IPS DF 19.7 (cell line): ENCODE results near the gene EIF4G3.
A peak's percentile ranks its signal among the peaks of the same experiment; 100 is the strongest.
"Not testable (repeated sequence)": the region's sequence is repeated elsewhere in the genome, so short reads cannot be mapped to it uniquely, and the experiment has no call there.

ENCODE experiments used
- DNase-seq: peaks from one replicate; pipeline ENCODE4 v3.0.0-alpha.2; 2013; ENCODE audit warnings: low read depth, low spot score

EIF4G3 gene

DNA sequence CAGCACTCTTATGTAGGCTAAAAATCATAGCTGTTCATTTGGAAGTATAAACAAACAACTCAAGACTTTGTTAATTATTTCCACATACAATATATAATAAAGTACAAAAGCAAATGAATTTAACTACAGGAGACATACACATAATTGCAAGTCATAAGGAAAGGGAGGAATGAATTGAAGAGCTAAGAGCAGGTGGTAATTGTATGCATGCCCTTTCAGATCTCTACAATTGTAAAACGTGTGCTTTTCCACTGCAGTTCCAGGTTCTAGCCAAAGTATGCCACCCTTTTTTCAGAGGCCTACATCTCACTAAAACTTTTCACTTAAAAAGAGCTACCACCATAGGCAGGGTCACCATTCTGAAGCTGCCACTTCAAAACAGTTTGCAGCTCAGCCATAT, 346.8 kb downstream of the EIF4G3 start:
- DNase-seq = no peak

DNA sequence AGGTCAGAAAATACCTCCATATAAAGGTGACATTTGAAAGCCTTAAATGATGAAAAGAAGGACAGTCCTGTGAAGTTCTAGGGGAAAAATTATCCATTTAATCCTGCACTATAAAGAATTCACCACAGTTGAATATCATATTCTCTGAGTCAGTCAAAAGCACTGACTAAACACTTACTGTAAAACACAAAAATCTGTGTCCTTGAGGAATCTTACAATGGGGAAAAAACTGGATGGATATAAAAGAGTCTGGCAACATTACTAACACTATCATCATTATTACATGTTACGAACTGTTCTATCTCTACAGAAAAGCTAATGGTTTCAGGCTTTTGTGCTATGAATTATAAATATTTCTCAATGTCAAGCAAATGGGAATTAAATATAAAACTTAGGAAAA, 347.2 kb downstream of the EIF4G3 start:
- no peak for DNase-seq

DNA sequence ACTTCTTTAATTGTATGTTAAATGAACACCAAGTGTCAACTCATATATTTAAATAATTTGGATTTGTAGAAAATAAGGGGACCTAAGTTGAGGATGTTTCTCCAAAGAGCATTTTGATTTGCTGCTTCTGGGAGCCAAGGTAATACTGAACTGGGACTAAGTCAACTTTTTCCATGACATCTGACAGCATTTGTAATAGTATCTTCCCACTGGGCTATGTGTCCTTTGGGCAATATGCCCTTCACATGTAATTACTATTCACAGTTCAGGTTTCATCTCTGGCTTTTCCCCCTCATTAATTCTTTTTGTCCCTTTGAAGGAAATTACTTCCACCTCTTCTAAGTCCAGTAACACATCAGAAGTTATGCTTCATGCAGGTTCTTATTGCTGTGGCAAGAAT, 352.9 kb downstream of the EIF4G3 start:
- DNase-seq = no peak

DNA sequence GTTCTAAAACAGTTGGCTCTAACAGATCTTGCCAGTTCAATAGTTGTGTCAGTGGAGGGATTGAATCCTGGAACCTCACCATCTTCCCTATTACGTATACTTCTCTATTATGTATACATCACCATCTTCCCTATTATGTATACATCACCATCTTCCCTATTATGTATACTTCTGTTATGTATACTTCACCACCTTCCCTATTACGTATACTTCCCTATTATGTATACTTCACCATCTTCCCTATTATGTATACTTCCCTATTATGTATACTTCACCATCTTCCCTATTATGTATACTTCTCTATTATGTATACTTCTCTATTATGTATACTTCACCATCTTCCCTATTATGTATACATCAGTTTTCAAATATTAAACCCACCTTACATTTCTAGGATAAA, 355.2 kb downstream of the EIF4G3 start:
- DNase-seq = no peak

DNA sequence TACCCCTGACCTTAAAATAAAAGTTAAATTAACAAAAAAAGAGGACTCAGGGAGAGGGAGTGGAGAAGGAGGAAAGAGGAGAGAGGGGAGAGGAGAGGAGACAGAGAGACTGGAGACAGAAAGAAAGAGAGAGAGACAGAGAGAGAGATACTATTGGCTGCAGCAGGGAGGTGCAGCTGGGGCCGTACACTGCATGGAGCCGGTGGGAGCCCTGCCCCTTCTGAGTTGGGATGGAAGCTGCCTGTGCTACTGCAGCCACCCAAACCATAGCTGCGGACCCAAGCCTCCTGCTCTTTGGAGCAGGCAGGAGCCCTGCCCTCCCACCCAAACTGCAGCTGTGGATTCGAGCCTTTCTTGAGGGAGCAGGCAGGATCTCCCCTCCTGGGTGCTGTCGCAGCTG, 356.9 kb downstream of the EIF4G3 start:
- no peak for DNase-seq

DNA sequence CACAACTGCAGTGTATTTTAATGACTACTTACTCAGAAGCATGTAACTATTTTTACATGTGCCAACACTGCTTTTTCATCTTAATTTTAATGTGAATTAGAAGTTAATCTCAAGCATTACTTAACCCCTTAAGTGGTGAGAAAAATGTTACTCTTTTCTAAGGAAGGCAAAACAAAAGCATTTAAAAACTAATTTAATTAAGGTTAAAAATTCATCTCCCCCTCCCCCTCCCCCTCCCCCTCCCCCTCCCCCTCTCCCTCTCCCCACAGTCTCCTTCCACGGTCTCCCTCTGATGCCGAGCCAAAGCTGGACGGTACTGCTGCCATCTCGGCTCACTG, 362.2 kb downstream of the EIF4G3 start:
- no peak for DNase-seq

DNA sequence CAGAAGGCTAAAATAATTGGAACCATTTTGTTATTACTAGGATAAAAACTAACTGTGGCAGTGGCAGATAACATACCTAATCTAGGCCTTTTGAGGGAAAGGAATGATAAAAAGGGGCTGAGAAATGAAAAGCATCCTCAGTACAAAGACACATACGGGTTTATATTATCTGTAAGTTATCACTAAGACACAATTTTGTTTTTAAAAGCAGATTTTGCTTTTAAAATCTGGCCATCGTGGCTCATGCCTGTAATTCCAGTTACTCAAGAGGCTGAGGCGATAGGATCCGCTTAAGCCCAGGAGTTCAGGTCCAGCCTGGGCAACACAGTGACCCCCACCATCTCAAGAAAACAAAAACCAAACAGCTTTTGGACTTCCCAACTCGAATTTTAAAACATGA, 364.8 kb downstream of the EIF4G3 start:
- no peak for DNase-seq

DNA sequence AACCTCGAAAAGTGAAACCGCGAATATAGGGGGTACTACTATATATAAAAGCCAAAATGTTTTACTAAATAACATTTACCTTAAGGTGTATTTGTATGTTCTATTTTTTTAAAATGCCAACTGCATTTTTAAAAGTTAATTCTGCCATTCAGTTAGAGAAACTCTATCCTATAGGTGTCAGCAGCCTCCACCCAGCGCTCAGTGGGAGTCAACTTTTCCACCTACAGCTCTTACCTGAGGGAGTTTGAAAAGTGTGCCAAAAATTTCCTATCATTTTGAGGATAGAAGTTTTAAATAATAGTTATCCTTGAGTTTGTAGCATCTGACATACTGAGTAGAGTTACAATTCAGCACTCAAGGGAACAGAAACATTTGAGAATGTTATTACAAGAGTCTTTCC, 383.5 kb downstream of the EIF4G3 start:
- DNase-seq = no peak

DNA sequence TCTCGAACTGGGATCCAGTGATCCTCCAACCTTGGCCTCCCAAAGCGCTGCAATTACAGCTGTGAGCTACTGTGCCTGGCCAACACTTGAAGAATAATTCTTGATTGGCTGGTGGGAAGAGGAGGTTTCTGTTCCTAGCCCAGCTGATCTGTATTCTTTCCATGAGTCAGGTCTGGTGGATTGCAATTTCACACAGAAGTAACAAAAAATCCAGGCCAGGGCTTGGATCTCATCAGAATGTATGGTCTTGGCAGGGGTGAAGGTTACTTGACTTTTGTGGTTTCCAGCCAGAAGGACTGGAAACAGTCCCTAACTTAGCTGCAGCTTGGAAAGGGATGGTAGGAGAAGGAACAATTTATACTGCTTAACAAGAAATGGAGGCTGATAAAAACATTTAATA, 384.5 kb downstream of the EIF4G3 start:
- DNase-seq = no peak

DNA sequence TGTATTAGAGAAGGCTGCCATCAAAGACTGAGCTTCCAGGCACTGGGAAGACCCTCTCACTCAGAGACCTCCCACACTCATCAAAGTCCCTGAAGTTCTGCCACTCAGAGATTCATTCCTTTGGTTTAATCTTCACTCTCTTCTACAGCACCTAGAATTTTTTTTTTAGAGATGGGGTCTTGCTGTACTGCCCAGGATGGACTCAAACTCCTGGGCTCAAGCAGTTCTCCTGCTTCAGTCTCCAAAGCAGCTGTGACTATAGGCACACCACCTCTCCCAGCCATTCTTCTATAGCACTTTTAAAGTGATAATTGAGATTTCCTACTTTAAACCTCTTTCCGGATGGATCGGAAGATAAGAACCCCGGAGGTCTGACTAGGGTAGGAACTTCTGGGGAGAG, 385.9 kb downstream of the EIF4G3 start:
- DNase-seq = no peak

DNA sequence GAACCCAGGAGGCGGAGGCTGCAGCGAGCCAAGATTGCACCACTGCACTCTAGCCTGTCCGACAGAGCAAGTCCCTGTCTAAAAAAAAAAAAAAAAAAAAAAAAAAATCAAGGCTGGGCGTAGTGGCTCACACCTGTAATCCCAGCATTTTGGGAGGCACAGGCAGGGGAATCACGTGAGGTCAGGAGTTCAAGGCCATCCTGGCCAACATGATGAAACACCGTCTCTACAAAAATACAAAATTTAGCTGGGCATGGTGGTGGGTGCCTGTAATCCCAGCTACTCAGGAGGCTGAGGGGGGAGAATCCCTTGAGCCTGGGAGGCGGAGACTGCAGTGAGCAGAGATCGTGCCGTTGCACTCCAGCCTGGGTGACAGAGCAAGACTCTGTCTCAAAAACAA, 387.1 kb downstream of the EIF4G3 start:
- not testable (repeated sequence) for DNase-seq

DNA sequence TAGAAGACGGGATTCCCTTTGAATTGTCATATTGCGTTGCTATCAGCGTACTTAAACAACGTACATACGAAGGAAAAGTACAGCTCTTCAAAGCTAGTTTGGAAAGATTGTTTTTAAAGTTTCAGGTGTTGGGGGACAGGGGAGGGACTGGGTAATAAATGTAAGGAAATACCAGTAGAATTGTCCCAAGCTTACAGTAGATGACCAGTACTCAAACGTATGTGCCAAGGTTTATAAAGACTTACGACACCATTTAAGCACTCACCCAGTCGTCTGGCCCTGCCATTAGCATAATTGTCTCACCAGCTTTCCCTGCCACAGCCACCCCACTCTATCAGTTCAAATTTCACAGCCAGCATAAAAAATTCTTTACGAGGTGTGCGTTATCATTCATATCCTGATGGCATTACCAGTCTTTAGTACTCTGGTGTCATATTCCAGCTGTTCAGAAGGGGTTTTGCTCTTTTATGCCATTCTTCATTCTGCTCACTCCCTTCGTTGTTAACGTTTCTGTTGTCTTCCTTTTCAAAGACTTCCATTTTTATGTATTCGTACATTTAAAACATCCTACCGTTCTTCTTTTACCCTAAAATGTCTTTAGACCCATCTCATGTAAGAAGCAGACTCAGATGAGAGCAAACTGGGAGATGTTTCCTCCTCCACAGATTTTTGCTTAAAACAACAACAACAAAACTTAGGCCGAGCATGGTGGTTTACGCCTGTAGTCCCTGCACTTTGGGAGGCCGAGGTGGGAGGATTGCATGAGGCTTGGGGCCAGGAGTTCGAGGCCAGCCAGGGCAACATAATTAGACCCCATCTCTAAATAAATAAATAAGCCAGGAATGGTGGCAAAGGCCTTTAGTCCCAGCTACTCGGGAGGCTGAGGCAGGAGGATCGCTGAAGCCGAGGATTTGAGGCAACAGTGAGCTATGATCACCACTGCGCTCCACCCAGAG, 388.6 kb downstream of the EIF4G3 start:
- DNase-seq = no peak

DNA sequence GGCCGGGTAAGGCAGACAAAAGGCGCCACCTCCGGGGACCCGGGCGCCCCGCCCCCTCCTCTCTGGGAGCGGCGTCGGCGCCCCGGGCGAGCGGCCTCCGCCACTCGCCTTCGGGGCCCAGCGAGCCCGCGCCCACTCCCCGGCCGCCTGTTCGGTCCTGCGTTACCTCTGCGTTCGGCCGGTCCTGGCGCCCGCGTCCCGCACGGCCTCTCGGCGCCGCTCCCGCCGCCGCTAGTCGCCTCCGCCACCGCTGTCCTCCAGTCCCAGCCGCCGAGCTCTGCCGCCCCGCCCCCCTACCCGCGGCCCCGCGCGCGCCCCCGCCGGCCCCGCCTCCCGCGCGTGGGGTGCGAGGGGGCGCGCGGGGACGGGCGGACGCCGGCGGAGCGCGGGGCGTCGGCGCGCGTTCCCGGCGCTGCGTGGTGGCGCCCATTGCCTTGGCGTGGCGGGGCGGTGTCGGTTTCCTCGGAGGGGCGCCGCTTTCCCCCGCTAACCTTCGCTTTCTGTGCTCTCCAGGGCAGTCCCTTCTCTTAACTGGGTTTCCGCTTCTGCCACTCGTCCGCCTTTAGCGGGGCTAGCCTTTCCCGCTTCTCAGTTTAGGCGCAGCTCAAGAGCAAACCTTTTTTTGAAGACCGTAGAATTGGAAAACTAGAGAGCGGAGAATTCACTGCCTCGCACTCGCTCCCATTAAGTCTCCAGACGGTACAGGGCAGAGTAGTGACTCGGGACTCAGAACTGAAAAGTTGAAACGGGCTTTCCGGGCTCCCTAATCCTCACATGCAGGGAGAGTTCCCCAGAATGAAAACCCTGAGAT, 389.5 kb downstream of the EIF4G3 start, which contains the start of gene HP1BP3:
Gene HP1BP3, minus strand, starts transcription at position 279 of the 811 bp plus-strand sequence. CDS start 6,867 bp downstream, outside the sequence.
- DNase-seq = no peak

DNA sequence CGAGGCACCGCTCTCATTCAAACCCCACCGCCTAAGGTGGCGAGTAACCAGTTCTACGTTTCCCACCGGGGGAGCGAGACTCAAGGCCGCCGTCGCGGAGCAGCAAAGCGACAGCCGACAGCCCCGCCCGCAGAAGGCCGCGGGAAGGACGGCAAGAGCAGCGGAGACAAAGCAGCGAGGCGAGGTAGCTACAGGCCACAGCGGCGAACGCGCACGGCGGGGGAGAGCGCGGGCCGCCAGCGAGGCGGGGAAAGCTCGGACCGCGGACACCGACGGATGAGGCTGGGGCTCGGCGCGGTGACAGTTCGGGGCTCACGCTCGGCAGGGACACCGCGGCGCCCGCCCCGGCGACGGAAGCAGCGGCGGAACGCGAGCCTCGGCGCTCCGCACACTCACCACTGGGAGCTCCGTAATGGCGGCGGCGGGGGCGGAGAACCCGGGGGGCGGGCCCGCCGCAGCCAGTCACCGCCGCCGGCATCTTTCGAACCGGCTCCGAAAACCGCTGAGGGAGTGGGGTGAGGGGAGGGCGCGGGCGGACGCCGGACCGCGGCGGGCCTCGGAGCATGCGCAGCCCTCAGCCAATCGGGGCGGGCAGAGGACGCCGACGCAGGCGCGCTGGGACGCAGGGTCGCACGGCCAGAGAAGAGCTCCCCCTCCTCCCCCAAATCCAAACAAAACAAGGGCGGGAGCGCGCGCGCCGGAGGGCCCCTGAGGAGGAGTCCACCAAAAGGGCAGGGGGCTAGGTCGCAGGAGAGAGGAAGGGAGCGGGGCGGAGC, 390.3 kb downstream of the EIF4G3 start:
- DNase-seq = peak; percentile 82

DNA sequence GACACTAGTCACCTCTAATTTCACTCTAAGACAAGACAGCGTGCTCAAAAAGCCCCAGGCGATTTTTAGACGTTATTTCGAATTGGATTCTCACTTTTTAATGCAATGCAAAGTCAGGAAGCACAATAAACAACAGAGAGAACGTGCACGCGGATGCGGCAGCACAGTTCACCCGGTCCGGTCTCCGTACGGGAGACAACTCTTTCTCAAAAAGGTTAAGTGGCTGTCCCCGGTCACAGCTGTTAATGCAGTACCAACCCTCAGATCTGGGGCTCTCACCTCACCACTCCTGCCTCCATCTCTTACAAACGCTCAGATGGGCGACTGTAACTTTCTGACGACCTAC, 390.8 kb downstream of the EIF4G3 start:
- DNase-seq = no peak

DNA sequence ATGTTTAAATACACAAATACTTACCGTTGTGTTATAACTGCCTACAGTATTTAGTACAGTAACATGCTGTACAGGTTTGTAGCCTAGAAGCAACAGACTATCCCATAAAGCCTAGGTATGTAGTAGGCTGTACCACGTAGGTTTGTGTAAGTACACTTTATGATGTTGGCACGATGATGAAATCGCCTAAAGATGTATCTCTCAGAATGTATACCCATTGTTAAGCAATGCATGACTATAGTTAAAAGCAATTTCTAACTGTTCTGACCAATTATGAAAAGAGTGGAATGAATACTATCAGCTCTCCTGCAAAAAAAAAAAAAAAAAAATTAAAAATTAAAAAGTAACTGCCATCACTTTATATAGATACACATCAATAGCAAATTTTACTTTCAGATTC, 401.0 kb downstream of the EIF4G3 start:
- DNase-seq = no peak

DNA sequence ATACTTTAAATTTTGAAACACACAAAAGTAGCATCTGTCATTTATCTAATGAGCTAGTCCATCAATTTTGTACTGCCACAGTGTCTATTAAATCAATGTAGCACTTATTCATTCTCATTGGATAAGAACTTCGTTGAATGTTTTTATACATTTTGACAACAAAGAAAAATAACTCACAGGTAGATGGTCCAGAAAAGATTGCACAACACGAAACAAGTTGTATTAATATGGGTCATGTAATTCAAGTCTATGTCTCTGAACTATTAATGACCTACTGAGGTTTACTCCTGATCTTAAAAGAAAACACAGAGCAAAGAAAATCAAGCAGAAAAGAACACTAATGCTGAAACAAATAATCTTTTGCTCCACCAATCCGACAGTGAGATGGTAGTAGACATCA, 404.9 kb downstream of the EIF4G3 start:
- no peak for DNase-seq

DNA sequence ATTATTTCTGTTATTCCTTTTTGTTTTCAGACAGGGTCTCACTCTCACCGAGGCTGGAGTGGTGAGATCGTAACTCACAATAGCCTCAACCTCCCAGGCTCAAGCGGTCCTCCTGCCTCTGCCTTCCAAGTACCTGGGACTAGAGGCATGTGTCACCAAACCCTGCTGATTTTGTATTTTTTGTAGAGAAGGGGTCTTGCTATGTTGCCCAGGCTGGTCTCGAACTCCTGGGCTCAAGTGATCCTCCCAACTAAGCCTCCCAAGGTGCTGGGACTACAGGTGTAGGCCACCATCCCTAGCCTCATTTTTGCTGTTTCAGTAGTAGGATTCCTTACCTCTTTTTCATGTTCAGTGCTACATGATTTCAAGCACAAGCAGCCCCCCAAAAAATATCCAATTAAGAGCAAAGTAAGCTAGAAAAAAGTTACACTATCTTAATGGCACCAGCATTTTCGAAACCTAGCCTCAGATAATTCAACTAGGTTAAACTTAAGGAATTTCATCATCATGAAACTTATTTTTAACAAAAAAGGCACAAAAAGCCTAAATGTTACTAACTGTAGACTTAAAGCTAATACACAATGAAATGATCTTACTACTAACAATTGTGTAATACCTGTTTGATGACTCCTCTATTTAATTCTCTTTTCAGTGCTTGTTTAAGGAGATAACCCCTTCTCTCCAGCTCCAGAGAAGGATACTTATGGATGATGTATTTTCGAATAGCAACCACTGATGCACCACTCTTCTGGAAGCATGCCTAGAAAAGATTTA, 406.2 kb downstream of the EIF4G3 start:
- DNase-seq = no peak

DNA sequence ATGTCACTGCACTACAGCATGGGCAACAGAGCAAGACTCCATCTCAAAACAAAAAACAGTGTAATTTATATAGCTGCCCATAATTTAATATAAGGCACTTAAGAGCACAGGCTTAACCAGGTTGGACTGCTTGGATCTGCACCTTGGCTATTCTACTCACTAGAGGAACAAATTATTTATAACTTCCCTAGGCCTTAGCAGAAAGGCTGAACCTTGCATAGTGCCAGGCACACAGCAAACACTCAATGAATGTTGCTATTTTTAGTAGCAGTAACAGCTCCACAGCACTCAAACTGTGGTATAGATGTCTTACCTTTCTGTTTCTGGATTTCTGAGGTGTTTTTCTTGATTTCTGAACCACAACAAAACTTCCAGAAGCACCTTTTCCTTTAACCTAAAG, 409.4 kb downstream of the EIF4G3 start:
- DNase-seq = no peak

DNA sequence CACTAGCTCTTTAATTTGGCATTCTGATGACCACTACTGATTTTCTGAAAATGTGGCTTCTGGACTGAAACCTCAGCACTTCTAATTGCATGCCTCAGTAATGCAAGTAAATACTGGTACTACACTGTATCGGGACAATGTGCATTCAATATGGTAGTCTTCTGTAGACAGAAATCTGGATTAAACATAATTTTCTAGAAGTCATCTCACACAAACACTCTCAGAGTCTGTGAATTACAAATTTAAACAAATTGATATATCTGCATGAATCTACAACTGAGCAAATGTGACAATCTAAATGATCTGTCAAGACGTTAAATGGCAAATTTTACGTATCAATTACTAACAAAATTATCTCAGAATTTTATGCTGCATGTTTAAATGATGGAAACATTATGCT, 413.3 kb downstream of the EIF4G3 start:
- DNase-seq = no peak

DNA sequence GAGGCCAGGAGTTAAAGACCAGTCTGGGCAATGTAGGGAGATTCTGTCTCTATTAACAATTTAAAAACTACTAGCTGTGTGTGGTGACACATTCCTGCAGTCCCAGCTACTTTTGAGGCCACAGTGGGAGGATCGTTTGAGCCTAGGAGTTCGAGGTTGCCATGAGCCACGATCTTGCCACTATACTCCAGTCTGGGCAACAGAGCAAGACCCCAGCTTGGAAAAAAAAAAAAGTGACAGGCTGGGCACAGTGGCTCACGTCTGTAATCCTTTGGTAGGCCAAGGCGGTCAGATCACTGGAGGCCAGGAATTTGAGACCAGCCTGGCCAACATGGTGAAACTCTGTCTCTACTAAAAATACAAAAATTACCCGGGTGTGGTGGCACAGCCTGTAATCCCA, 416.4 kb downstream of the EIF4G3 start:
- DNase-seq = no peak
